ENCODE results near the gene FMO1. TPM values are rescaled to one million over a fixed set of nuclear protein-coding genes. Genes with fewer than 3 reads are reported as not detected.
"Not testable (repeated sequence)": the region's sequence is repeated elsewhere in the genome, so short reads cannot be mapped to it uniquely, and the experiment has no call there.

FMO1 gene
- total and polyA plus RNA-seq, 7 donors: 0.03 to 0.30 (median 0.24) TPM; not detected in 3

- DNase-seq (no peak), ATAC-seq (no peak)
- TF ChIP-seq CTCF (IDR thresholded peaks at IDR 0.05): no peak
- no peaks in the 10 kb centered on the region for H3K27me3 ChIP-seq (ENCODE audit: insufficient read depth in 3 of 3, low read length in 2 of 3)
- no peaks in the 10 kb centered on the region for H3K9me3 ChIP-seq
- H3K4me3 ChIP-seq: no peak overlapping the region
- peak overlapping the region; percentile 36 for H3K27ac ChIP-seq
- intact Hi-C loops (cut with DNase I): loop anchor here in 1 of 2 donors (5.0 kb wide), 1 partner anchor 428 kb away; no protein-coding TSS in a partner anchor
- WGBS, 3 donors: 19 to 27% (median 23%) methylated on average over 11 of the region's 11 CpGs
- peaks cover 2% of the 10 kb centered on the region for H3K4me1 ChIP-seq
- no peaks in the 10 kb centered on the region for H3K36me3 ChIP-seq (ENCODE audit: insufficient read depth in 1 of 2, low read depth in 1 of 2)
Measured at GRCh38 chr1:171220581-171221054, 27.7 kb upstream of the FMO1 start.

- Histone ChIP-seq H3K4me3 (no peak overlapping the region), H3K27me3 (ENCODE audit: insufficient read depth in 3 of 3, low read length in 2 of 3) (no peaks in the 10 kb centered on the region), H3K36me3 (ENCODE audit: insufficient read depth in 1 of 2, low read depth in 1 of 2) (no peaks in the 10 kb centered on the region), H3K9me3 (no peaks in the 10 kb centered on the region), H3K4me1 (peaks cover 2% of the 10 kb centered on the region), H3K27ac (no peak overlapping the region)
- TF ChIP-seq CTCF (IDR thresholded peaks at IDR 0.05): no peak
- ATAC-seq (no peak), DNase-seq (no peak)
- intact Hi-C loops (cut with DNase I): loop anchor here in 1 of 2 donors (5.0 kb wide), 1 partner anchor 430 kb away; no protein-coding TSS in a partner anchor
- 48 to 56% (median 54%) methylated on average over 5 of the region's 5 CpGs for WGBS, 3 donors
Measured at GRCh38 chr1:171221665-171222591, 26.4 kb upstream of the FMO1 start.

- no peaks in the 10 kb centered on the region for H3K9me3 ChIP-seq
- H3K27me3 ChIP-seq (ENCODE audit: insufficient read depth in 3 of 3, low read length in 2 of 3): no peaks in the 10 kb centered on the region
- intact Hi-C loops (cut with DNase I): loop anchor here in 1 of 2 donors (5.0 kb wide), 1 partner anchor 431 kb away; no protein-coding TSS in a partner anchor
- DNase-seq: no peak
- peak in 1 of 4 donors; percentile 41 for ATAC-seq
- H3K27ac ChIP-seq: no peak overlapping the region
- TF ChIP-seq CTCF (IDR thresholded peaks at IDR 0.05): no peak
- H3K36me3 ChIP-seq (ENCODE audit: insufficient read depth in 1 of 2, low read depth in 1 of 2): no peaks in the 10 kb centered on the region
- H3K4me1 ChIP-seq: peaks cover 2% of the 10 kb centered on the region
- WGBS, 3 donors: 26 to 40% (median 28%) methylated on average over 5 of the region's 5 CpGs
- no peak overlapping the region for H3K4me3 ChIP-seq
Measured at GRCh38 chr1:171222936-171223335, 25.4 kb upstream of the FMO1 start.

- not testable (repeated sequence) for H3K9me3 ChIP-seq; H3K4me3 ChIP-seq; H3K36me3 ChIP-seq (ENCODE audit: insufficient read depth in 1 of 2, low read depth in 1 of 2); ATAC-seq; DNase-seq; H3K27ac ChIP-seq; H3K4me1 ChIP-seq; H3K27me3 ChIP-seq (ENCODE audit: insufficient read depth in 3 of 3, low read length in 2 of 3)
- intact Hi-C loops (cut with DNase I): loop anchor here in 1 of 2 donors (5.0 kb wide), 1 partner anchor 432 kb away; no protein-coding TSS in a partner anchor
- WGBS, 3 donors: 90 to 92% (median 90%) methylated on average over 4 of the region's 4 CpGs
Measured at GRCh38 chr1:171224257-171224656, 24.0 kb upstream of the FMO1 start.

- H3K36me3 ChIP-seq (ENCODE audit: insufficient read depth in 1 of 2, low read depth in 1 of 2): no peaks in the 10 kb centered on the region
- H3K4me1 ChIP-seq: no peaks in the 10 kb centered on the region
- peak; percentile 63 for TF ChIP-seq CTCF (IDR thresholded peaks at IDR 0.05)
- intact Hi-C loops (cut with DNase I): loop anchor here in 1 of 2 donors (1.0 to 2.0 kb wide), 2 partner anchors 146 to 258 kb away; no protein-coding TSS in a partner anchor
- no peak for DNase-seq
- no peaks in the 10 kb centered on the region for H3K9me3 ChIP-seq
- no peak overlapping the region for H3K4me3 ChIP-seq
- ATAC-seq: peak in 2 of 4 donors; percentile 42 to 55
- WGBS, 3 donors: 65 to 77% (median 73%) methylated on average over 1 of the region's 1 CpG
- H3K27ac ChIP-seq: no peak overlapping the region
- no peaks in the 10 kb centered on the region for H3K27me3 ChIP-seq (ENCODE audit: insufficient read depth in 3 of 3, low read length in 2 of 3)
Measured at GRCh38 chr1:171226747-171227370, 21.4 kb upstream of the FMO1 start.
